K562 (cell line): ENCODE data around the gene CLEC17A. TPM values are rescaled to one million over a fixed set of nuclear protein-coding genes. Genes with fewer than 3 reads are reported as not detected.
A peak's percentile ranks its signal among the peaks of the same experiment; 100 is the strongest.

Source experiments
- CBX1 ChIP-seq: sonication (generic); IDR thresholded peaks from 2 replicates; pipeline ENCODE4 v1.6.1; 2016; ENCODE audit warnings: antibody characterized with exemption, low read depth, mild to moderate bottlenecking
- GATAD2A ChIP-seq: fragments of 450-650 bp; IDR thresholded peaks from 2 replicates; pipeline ENCODE4 v1.6.1; 2017
- MXI1 ChIP-seq: IDR thresholded peaks from 2 replicates; pipeline ENCODE4 v1.6.1; 2011; ENCODE audit warnings: low read depth, mild to moderate bottlenecking, improper control_type of control experiment, low read length
- PYGO2 ChIP-seq: fragments of 450-650 bp; IDR thresholded peaks from 2 replicates; pipeline ENCODE4 v1.6.1; 2016; ENCODE audit warnings: mild to moderate bottlenecking, missing genetic modification characterization, moderate library complexity, missing compliant biosample characterization
- SIRT6 ChIP-seq: IDR thresholded peaks from one replicate; pipeline ENCODE4 v1.6.1; 2012; ENCODE audit warnings: low read depth, mild to moderate bottlenecking, control low read depth, inconsistent platforms, low read length, moderate library complexity
- TAF15 ChIP-seq: fragments of 200-400 bp; formaldehyde crosslinking; IDR thresholded peaks from 2 replicates; pipeline ENCODE4 v1.6.1; 2017; ENCODE audit warnings: mild to moderate bottlenecking, low read depth, low read length, moderate library complexity
- TCF7L2 ChIP-seq: fragments of 150-350 bp; IDR thresholded peaks from 2 replicates; pipeline ENCODE4 v1.6.1; 2016; ENCODE audit warnings: low read depth, mild to moderate bottlenecking, low read length, moderate library complexity
- ZNF165 ChIP-seq: fragments of 250-450 bp; sonication (Bioruptor Pico); IDR thresholded peaks from 2 replicates; pipeline ENCODE4 v1.4.0; 2020; ENCODE audit warnings: borderline replicate concordance
- ZNF23 ChIP-seq: fragments of 250-450 bp; sonication (Bioruptor Pico); IDR thresholded peaks from 2 replicates; pipeline ENCODE4 v1.4.0; 2020; ENCODE audit warnings: mild to moderate bottlenecking
- ZNF551 ChIP-seq: fragments of 250-450 bp; sonication (Bioruptor Pico); IDR thresholded peaks from 2 replicates; pipeline ENCODE4 v1.5.0; 2021; ENCODE audit warnings: mild to moderate bottlenecking, moderate library complexity
- polyA plus RNA-seq, 8 experiments: library from polyadenylated mRNA; depleted of rRNA in 4 of 8; stranded (reverse) in 5 of 8; unstranded in 3 of 8; fragments of >200 nt; fragmentation: Nextera tagmentation in 2 of 8; fragmentation: Illumina TruSeq in 1 of 8; extraction: Ambion mirVana in 2 of 8; extraction: Trizol in 1 of 8; gene quantifications; 2 replicates each; pipeline versions ENCODE4 v1.2.1 to v1.2.3, GENCODE V29; 2011 to 2014; ENCODE audit warnings: inconsistent platforms in 1 of 8, missing spikeins in 1 of 8
- total RNA-seq, 7 experiments: library from RNA; depleted of rRNA in 6 of 7; stranded (reverse); fragments of >200 nt in 6 of 7; fragmentation: Illumina TruSeq in 2 of 7; extraction: Trizol in 2 of 7; gene quantifications; 2 replicates each; pipeline versions ENCODE4 v1.2.1 to v1.2.3, GENCODE V29; 2011 to 2021; ENCODE audit warnings: low replicate concordance in 1 of 7
- TF ChIP-seq, protein P1 (sequence below), 2 experiments: fragments of 200-800 bp in 1 of 2; sonication (Bioruptor generic) in 1 of 2; sonication (generic) in 1 of 2; formaldehyde crosslinking in 1 of 2; IDR thresholded peaks in 1 of 2; conservative IDR thresholded peaks in 1 of 2; 2 replicates each; pipeline versions ENCODE4 v1.5.0 to v1.6.1; 2016 to 2020; ENCODE audit warnings: missing compliant biosample characterization in 1 of 2, missing genetic modification characterization in 1 of 2, missing genetic modification reagents in 1 of 2
- TF ChIP-seq, protein P2 (sequence below): sonication (generic); formaldehyde crosslinking; IDR thresholded peaks from 2 replicates; pipeline ENCODE4 v1.4.0; 2020; ENCODE audit warnings: mild to moderate bottlenecking, missing genetic modification reagents
- TF ChIP-seq, protein P3 (sequence below): fragments of 150-350 bp; conservative IDR thresholded peaks from 2 replicates; pipeline ENCODE4 v1.6.1; 2014; ENCODE audit warnings: low read length
- TF ChIP-seq, protein P4 (sequence below): fragments of 250-450 bp; sonication (Bioruptor Pico); IDR thresholded peaks from 2 replicates; pipeline ENCODE4 v1.8.0; 2021; ENCODE audit warnings: mild to moderate bottlenecking, moderate library complexity
- TF ChIP-seq, protein P5 (sequence below): sonication (generic); formaldehyde crosslinking; IDR thresholded peaks from 2 replicates; pipeline ENCODE4 v1.8.0; 2022; ENCODE audit warnings: mild to moderate bottlenecking, missing genetic modification reagents
- TF ChIP-seq, protein P6 (sequence below): fragments of 450-650 bp; formaldehyde crosslinking; IDR thresholded peaks from 2 replicates; pipeline ENCODE4 v1.4.0; 2022; ENCODE audit warnings: missing genetic modification characterization

CLEC17A gene
- total and polyA plus RNA-seq, 9 of the 15 experiments (the other 6 are each of a cell fraction or from before 2014, with no cell fraction given): 0.03 TPM; not detected in 8

DNA sequence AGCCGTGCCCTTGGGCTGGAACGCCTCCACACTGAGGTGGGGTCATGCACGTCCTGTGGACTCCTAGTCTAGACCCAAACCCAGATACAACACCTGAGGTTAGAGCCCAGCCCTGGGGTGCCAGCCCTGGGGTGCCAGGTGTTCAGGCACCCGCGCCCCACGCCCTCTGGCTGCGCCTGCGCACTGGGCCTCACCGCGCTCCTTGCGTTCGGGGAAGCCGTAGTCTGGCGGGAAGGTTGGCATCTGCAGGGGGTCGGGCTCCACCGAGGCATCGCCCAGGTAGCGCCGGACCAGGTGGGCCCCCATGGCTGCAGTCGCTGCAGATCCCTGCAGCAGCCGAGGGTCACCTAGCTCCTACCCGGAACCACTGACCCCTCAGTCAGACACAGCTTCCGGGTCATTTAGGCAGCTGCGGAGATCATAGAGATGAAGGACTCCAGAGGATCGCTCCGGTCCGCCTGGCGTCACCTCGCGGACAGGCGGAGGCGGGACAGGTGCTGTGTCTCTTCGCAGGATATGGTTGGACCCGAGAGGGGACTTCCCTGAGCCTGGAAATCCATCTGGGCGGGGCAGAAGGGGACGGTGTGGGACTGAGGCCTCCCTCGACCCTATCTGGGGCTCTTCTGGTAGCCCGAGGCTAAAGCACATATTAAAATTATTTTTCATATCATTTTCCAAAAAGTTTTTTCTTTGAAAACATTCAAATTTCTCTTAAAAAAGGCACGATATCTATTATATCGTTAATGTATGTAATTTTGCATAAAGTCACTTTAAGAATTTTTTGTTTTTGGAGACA lies 11.0 kb upstream of the CLEC17A start, which contains the start of gene NDUFB7 (continued):
- TF ChIP-seq, protein P1, sequence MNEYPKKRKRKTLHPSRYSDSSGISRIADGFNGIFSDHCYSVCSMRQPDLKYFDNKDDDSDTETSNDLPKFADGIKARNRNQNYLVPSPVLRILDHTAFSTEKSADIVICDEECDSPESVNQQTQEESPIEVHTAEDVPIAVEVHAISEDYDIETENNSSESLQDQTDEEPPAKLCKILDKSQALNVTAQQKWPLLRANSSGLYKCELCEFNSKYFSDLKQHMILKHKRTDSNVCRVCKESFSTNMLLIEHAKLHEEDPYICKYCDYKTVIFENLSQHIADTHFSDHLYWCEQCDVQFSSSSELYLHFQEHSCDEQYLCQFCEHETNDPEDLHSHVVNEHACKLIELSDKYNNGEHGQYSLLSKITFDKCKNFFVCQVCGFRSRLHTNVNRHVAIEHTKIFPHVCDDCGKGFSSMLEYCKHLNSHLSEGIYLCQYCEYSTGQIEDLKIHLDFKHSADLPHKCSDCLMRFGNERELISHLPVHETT (CRISPR knock-in tag; conservative IDR thresholded peaks at IDR 0.05 in 1 of 2, IDR thresholded peaks at IDR 0.05 in 1 of 2): peak in 1 of 2 experiments; percentile 84; a peak in 2 of 4 replicates
- TF ChIP-seq TAF15 (no peak), MXI1 (no peak), CBX1 (peak; percentile 95; the same call in 1 of the 2 replicates), TCF7L2 (no peak), GATAD2A (no peak), ZNF165 (CRISPR knock-in tag) (no peak), ZNF551 (CRISPR knock-in tag) (no peak), SIRT6 (no peak), ZNF23 (no peak), PYGO2 (no peak)
- TF ChIP-seq, protein P2, sequence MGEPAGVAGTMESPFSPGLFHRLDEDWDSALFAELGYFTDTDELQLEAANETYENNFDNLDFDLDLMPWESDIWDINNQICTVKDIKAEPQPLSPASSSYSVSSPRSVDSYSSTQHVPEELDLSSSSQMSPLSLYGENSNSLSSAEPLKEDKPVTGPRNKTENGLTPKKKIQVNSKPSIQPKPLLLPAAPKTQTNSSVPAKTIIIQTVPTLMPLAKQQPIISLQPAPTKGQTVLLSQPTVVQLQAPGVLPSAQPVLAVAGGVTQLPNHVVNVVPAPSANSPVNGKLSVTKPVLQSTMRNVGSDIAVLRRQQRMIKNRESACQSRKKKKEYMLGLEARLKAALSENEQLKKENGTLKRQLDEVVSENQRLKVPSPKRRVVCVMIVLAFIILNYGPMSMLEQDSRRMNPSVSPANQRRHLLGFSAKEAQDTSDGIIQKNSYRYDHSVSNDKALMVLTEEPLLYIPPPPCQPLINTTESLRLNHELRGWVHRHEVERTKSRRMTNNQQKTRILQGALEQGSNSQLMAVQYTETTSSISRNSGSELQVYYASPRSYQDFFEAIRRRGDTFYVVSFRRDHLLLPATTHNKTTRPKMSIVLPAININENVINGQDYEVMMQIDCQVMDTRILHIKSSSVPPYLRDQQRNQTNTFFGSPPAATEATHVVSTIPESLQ (CRISPR knock-in tag): no peak
- TF ChIP-seq, protein P3, sequence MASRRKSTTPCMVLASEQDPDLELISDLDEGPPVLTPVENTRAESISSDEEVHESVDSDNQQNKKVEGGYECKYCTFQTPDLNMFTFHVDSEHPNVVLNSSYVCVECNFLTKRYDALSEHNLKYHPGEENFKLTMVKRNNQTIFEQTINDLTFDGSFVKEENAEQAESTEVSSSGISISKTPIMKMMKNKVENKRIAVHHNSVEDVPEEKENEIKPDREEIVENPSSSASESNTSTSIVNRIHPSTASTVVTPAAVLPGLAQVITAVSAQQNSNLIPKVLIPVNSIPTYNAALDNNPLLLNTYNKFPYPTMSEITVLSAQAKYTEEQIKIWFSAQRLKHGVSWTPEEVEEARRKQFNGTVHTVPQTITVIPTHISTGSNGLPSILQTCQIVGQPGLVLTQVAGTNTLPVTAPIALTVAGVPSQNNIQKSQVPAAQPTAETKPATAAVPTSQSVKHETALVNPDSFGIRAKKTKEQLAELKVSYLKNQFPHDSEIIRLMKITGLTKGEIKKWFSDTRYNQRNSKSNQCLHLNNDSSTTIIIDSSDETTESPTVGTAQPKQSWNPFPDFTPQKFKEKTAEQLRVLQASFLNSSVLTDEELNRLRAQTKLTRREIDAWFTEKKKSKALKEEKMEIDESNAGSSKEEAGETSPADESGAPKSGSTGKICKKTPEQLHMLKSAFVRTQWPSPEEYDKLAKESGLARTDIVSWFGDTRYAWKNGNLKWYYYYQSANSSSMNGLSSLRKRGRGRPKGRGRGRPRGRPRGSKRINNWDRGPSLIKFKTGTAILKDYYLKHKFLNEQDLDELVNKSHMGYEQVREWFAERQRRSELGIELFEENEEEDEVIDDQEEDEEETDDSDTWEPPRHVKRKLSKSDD: 0 out of 2 replicates have a peak, but pooled peaks have one; percentile 46
- TF ChIP-seq, protein P4, sequence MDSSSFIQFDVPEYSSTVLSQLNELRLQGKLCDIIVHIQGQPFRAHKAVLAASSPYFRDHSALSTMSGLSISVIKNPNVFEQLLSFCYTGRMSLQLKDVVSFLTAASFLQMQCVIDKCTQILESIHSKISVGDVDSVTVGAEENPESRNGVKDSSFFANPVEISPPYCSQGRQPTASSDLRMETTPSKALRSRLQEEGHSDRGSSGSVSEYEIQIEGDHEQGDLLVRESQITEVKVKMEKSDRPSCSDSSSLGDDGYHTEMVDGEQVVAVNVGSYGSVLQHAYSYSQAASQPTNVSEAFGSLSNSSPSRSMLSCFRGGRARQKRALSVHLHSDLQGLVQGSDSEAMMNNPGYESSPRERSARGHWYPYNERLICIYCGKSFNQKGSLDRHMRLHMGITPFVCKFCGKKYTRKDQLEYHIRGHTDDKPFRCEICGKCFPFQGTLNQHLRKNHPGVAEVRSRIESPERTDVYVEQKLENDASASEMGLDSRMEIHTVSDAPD (CRISPR knock-in tag): no peak
- TF ChIP-seq, protein P5, sequence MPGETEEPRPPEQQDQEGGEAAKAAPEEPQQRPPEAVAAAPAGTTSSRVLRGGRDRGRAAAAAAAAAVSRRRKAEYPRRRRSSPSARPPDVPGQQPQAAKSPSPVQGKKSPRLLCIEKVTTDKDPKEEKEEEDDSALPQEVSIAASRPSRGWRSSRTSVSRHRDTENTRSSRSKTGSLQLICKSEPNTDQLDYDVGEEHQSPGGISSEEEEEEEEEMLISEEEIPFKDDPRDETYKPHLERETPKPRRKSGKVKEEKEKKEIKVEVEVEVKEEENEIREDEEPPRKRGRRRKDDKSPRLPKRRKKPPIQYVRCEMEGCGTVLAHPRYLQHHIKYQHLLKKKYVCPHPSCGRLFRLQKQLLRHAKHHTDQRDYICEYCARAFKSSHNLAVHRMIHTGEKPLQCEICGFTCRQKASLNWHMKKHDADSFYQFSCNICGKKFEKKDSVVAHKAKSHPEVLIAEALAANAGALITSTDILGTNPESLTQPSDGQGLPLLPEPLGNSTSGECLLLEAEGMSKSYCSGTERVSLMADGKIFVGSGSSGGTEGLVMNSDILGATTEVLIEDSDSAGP (CRISPR knock-in tag): 0 out of 2 replicates have a peak, but pooled peaks have one; percentile 18
- TF ChIP-seq, protein P6, sequence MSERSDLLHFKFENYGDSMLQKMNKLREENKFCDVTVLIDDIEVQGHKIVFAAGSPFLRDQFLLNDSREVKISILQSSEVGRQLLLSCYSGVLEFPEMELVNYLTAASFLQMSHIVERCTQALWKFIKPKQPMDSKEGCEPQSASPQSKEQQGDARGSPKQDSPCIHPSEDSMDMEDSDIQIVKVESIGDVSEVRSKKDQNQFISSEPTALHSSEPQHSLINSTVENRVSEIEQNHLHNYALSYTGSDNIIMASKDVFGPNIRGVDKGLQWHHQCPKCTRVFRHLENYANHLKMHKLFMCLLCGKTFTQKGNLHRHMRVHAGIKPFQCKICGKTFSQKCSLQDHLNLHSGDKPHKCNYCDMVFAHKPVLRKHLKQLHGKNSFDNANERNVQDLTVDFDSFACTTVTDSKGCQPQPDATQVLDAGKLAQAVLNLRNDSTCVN (CRISPR knock-in tag): no peak
